Erythroblast (primary cell): ENCODE data around the gene PYGB.

ENCODE experiments used
- GATA1 ChIP-seq: IDR thresholded peaks from 2 replicates; pipeline ENCODE4 v1.6.1; 2011; ENCODE audit warnings: low read depth, mild to moderate bottlenecking, control low read depth, low read length, moderate library complexity
- POLR2A ChIP-seq: IDR thresholded peaks from 2 replicates; pipeline ENCODE4 v1.6.1; 2011; ENCODE audit warnings: mild to moderate bottlenecking, low read length

- TF ChIP-seq POLR2A = no peak
- TF ChIP-seq GATA1 = no peak
Observed at GRCh38 chr20:25225642-25226432, 22.0 kb upstream of the PYGB start.
